Measurements from ENCODE around the gene RNU5B-1.

GRCh38 chr15:65343374-65343981 is 39.0 kb downstream of the RNU5B-1 start:
- TF ChIP-seq CTCF (IDR thresholded peaks at IDR 0.05) (no peak), POLR2A (IDR thresholded peaks at IDR 0.05) (no peak)

All from lower leg skin (tissue), 3 donors.